Measurements from ENCODE around the gene VN1R5.

VN1R5 gene

DNA sequence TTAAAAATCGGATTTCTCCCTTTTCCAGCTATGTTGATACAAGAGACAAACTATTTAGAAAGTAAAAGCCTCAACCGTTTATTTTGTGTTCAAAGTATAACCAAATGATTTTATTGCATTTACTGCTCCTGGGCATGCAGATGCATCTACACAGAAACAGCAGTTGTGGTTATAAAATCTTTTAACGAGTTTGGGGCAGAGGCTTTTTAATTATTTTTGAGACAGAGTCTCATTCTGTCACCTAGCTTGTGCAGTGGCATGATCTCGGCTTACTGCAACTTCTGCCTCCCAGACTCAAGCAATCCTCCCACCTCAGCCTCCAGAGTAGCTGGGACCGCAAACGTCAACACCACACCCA, 42.2 kb downstream of the VN1R5 start:
- Histone ChIP-seq H3K27ac (ENCODE audit: low read depth, low read length) (no peak overlapping the region), H3K4me1 (ENCODE audit: control insufficient read depth in 5 of 5, insufficient read depth in 5 of 5, low read length in 5 of 5) (no peaks in the 10 kb centered on the region), H3K4me3 (ENCODE audit: low read depth in 1 of 5, low read length in 5 of 5) (no peak overlapping the region), H3K9me3 (ENCODE audit: control insufficient read depth in 5 of 5, low read length in 5 of 5) (no peaks in the 10 kb centered on the region), H3K27me3 (ENCODE audit: control insufficient read depth in 5 of 5, insufficient read depth in 4 of 5, low read length in 5 of 5) (peaks cover 0 to 2% (median 0%) of the 10 kb centered on the region in 5 donors), H3K36me3 (ENCODE audit: control insufficient read depth in 5 of 5, insufficient read depth in 5 of 5, low read length in 5 of 5) (peaks cover 3 to 47% (median 31%) of the 10 kb centered on the region in 5 donors), H3K9ac (ENCODE audit: low read length in 5 of 5) (no peak overlapping the region)

DNA sequence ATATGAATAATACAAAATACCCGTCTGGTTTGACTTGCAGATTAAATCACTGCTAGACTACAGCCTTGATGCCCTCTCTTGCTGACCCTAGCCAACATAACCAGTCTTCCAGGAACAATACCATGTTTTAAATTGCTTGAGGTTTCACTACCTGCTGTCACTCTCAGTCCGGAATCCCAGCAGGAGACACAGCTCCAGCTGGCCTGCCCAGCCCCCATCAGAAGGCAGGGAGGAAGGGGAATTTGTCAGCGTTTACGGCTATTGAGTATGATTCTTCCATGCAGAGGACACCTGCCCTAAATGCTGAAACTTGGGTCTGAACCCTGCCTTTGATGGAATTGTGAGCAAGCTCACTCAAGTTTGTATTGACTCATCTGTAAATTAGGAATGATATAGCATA, 42.8 kb downstream of the VN1R5 start:
- peaks cover 3 to 52% (median 32%) of the 10 kb centered on the region in 5 donors for H3K36me3 ChIP-seq (ENCODE audit: control insufficient read depth in 5 of 5, insufficient read depth in 5 of 5, low read length in 5 of 5)
- H3K9me3 ChIP-seq (ENCODE audit: control insufficient read depth in 5 of 5, low read length in 5 of 5), result no peaks in the 10 kb centered on the region
- no peak overlapping the region for H3K4me3 ChIP-seq (ENCODE audit: low read depth in 1 of 5, low read length in 5 of 5)
- H3K27ac ChIP-seq (ENCODE audit: low read depth, low read length), result no peak overlapping the region
- peaks cover 0 to 2% (median 0%) of the 10 kb centered on the region in 5 donors for H3K27me3 ChIP-seq (ENCODE audit: control insufficient read depth in 5 of 5, insufficient read depth in 4 of 5, low read length in 5 of 5)
- H3K9ac ChIP-seq (ENCODE audit: low read length in 5 of 5), result no peak overlapping the region
- peaks cover 0 to 2% (median 0%) of the 10 kb centered on the region in 5 donors for H3K4me1 ChIP-seq (ENCODE audit: control insufficient read depth in 5 of 5, insufficient read depth in 5 of 5, low read length in 5 of 5)

DNA sequence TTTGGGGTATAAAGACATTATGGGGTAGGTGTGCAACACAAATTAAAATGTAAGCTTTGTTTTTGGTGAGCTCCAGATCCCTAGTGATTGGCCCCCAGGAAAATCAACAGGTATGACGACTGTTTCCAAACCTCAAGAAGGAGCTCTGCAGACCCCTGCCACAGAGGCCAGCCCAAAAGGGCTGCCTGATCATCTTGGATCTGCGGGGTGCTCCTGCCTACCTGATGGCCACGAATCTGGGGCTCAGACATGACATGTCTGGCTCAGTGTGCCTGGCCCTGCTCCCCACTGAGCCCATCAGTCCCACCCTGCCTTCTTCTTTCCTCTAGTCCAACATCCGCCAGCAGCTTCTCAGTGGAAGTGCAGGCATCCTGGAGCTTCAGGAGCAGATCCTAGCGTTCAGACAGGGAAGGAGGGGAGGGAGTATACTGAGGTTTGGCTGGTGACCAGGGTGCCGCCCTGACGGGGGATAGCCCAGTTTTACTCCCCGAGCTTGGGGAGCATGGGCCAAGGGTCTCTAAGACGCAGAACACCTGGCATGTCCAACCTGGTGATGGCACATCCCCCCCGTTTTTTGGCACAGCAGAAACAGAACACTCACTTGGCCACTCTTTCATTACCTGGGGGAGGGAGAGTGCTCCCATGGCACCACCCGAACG, 44.0 kb downstream of the VN1R5 start:
- no peak overlapping the region for H3K9ac ChIP-seq (ENCODE audit: low read length in 5 of 5)
- H3K27ac ChIP-seq (ENCODE audit: low read depth, low read length), result no peak overlapping the region
- H3K4me1 ChIP-seq (ENCODE audit: control insufficient read depth in 5 of 5, insufficient read depth in 5 of 5, low read length in 5 of 5), result peaks cover 0 to 6% (median 0%) of the 10 kb centered on the region in 5 donors
- H3K4me3 ChIP-seq (ENCODE audit: low read depth in 1 of 5, low read length in 5 of 5), result no peak overlapping the region
- H3K9me3 ChIP-seq (ENCODE audit: control insufficient read depth in 5 of 5, low read length in 5 of 5), result no peaks in the 10 kb centered on the region
- peaks cover 3 to 61% (median 32%) of the 10 kb centered on the region in 5 donors for H3K36me3 ChIP-seq (ENCODE audit: control insufficient read depth in 5 of 5, insufficient read depth in 5 of 5, low read length in 5 of 5)
- H3K27me3 ChIP-seq (ENCODE audit: control insufficient read depth in 5 of 5, insufficient read depth in 4 of 5, low read length in 5 of 5), result peaks cover 0 to 2% (median 0%) of the 10 kb centered on the region in 5 donors

DNA sequence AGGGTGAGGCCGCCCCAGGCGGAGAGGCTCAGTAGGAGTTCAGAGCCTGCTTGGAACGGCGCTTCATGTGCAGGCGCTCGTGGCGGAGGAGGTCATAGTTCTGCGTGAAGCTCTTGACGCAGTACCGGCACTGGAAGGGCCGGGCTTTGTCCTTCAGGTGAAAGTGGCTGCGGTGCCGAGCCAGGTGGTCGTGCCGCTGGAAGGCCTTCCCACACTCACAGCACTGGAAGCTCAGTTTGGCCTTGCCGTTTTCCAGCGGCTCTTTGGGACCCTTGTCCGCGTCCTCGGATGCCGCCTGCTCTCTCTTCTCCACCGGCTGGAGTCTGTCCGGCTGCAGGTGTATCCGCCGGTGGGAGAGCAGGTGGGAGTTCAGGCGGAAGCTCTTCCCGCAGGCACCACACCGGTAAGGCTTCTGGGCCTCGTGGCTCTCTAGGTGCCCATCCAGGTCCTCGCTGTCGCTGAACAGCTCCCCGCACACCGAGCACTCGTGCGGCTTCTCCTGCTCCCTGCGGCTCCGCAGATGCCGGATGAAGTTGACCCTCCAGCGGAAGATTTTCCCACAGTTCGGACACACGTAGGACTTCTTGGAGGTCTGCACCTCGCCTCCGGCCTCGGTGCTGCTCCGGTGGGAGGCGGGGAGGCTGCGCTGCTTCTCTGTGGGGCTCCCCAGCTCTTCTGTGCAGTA, 44.8 kb downstream of the VN1R5 start:
- Histone ChIP-seq H3K36me3 (ENCODE audit: control insufficient read depth in 5 of 5, insufficient read depth in 5 of 5, low read length in 5 of 5) (peaks cover 3 to 66% (median 32%) of the 10 kb centered on the region in 5 donors), H3K27ac (ENCODE audit: low read depth, low read length) (no peak overlapping the region), H3K4me3 (ENCODE audit: low read depth in 1 of 5, low read length in 5 of 5) (no peak overlapping the region), H3K9me3 (ENCODE audit: control insufficient read depth in 5 of 5, low read length in 5 of 5) (no peaks in the 10 kb centered on the region), H3K9ac (ENCODE audit: low read length in 5 of 5) (no peak overlapping the region), H3K27me3 (ENCODE audit: control insufficient read depth in 5 of 5, insufficient read depth in 4 of 5, low read length in 5 of 5) (peaks cover 0 to 2% (median 0%) of the 10 kb centered on the region in 5 donors), H3K4me1 (ENCODE audit: control insufficient read depth in 5 of 5, insufficient read depth in 5 of 5, low read length in 5 of 5) (peaks cover 0 to 6% (median 0%) of the 10 kb centered on the region in 5 donors)

DNA sequence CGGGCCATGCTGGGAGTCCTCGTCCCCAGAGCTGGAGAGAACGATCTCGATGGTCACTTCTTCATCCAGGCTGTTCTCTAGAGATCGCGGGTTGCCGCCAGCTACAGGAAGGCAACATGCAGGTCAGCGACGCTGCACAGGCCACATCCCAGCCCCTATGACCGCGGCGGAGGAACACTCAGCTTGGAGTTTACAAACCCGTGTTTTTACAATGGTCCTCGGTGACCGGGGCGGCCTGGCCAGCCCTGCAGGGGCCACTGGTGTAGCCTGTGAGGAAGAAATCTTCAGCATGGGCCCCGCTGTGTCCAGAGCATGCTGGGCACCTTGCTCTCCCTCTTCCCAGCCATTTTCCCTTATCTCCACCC, 45.3 kb downstream of the VN1R5 start:
- Histone ChIP-seq H3K4me1 (ENCODE audit: control insufficient read depth in 5 of 5, insufficient read depth in 5 of 5, low read length in 5 of 5) (peaks cover 0 to 6% (median 0%) of the 10 kb centered on the region in 5 donors), H3K27me3 (ENCODE audit: control insufficient read depth in 5 of 5, insufficient read depth in 4 of 5, low read length in 5 of 5) (peaks cover 0 to 1% (median 0%) of the 10 kb centered on the region in 5 donors), H3K36me3 (ENCODE audit: control insufficient read depth in 5 of 5, insufficient read depth in 5 of 5, low read length in 5 of 5) (peaks cover 3 to 66% (median 32%) of the 10 kb centered on the region in 5 donors), H3K4me3 (ENCODE audit: low read depth in 1 of 5, low read length in 5 of 5) (no peak overlapping the region), H3K9ac (ENCODE audit: low read length in 5 of 5) (no peak overlapping the region), H3K9me3 (ENCODE audit: control insufficient read depth in 5 of 5, low read length in 5 of 5) (no peaks in the 10 kb centered on the region), H3K27ac (ENCODE audit: low read depth, low read length) (no peak overlapping the region)

DNA sequence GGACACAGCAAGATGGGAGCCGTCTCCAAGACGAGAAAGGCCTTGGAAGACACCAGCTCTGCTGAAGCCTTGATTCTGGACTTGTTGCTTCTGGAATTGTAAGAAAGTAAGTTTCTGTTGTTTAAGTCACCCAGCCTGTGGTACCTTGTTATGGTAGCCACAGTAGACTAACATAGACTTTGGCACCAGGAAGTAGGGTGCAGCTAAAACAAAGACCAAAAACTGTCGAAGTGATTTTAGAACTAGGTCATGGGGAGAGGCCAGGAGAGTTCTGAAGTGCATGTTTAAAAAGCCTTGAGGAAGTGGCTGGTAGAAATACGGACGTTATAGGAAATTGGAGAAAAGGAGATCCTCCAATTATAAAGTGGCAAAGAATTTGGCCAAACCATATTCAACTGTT, 47.3 kb downstream of the VN1R5 start:
- Histone ChIP-seq H3K9me3 (ENCODE audit: control insufficient read depth in 5 of 5, low read length in 5 of 5) (no peaks in the 10 kb centered on the region), H3K36me3 (ENCODE audit: control insufficient read depth in 5 of 5, insufficient read depth in 5 of 5, low read length in 5 of 5) (peaks cover 3 to 84% (median 50%) of the 10 kb centered on the region in 5 donors), H3K4me1 (ENCODE audit: control insufficient read depth in 5 of 5, insufficient read depth in 5 of 5, low read length in 5 of 5) (peaks cover 0 to 6% (median 0%) of the 10 kb centered on the region in 5 donors), H3K27ac (ENCODE audit: low read depth, low read length) (no peak overlapping the region), H3K4me3 (ENCODE audit: low read depth in 1 of 5, low read length in 5 of 5) (no peak overlapping the region), H3K9ac (ENCODE audit: low read length in 5 of 5) (no peak overlapping the region), H3K27me3 (ENCODE audit: control insufficient read depth in 5 of 5, insufficient read depth in 4 of 5, low read length in 5 of 5) (no peaks in the 10 kb centered on the region)

DNA sequence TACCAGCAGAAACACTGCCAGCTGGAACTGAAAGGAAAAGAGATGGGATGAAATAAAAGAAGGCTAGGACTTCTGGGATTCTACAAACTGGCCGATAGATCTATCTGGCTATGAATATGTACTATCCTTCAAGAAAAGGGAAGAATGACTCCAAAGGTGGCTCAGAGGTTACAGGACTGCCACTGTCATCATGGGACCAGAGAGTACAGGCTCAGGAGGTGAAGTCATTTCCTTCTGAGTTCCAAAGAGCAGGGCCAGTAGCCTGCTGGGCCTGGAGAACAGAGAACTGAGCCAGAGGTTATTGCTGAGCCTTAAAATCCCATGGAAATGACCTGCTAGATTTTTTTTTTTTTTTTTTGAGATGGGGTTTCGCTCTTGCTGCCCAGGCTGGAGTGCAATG, 48.2 kb downstream of the VN1R5 start:
- no peaks in the 10 kb centered on the region for H3K9me3 ChIP-seq (ENCODE audit: control insufficient read depth in 5 of 5, low read length in 5 of 5)
- no peak overlapping the region for H3K27ac ChIP-seq (ENCODE audit: low read depth, low read length)
- no peak overlapping the region for H3K4me3 ChIP-seq (ENCODE audit: low read depth in 1 of 5, low read length in 5 of 5)
- no peak overlapping the region for H3K9ac ChIP-seq (ENCODE audit: low read length in 5 of 5)
- H3K4me1 ChIP-seq (ENCODE audit: control insufficient read depth in 5 of 5, insufficient read depth in 5 of 5, low read length in 5 of 5), result peaks cover 0 to 6% (median 0%) of the 10 kb centered on the region in 5 donors
- H3K27me3 ChIP-seq (ENCODE audit: control insufficient read depth in 5 of 5, insufficient read depth in 4 of 5, low read length in 5 of 5), result no peaks in the 10 kb centered on the region
- peaks cover 3 to 85% (median 58%) of the 10 kb centered on the region in 5 donors for H3K36me3 ChIP-seq (ENCODE audit: control insufficient read depth in 5 of 5, insufficient read depth in 5 of 5, low read length in 5 of 5)
